Activated T-cell treated with anti-CD3 and anti-CD28 coated beads for 24 hours (primary cell): ENCODE measurements around the gene ANKRD29.

Source experiments
- DNase-seq: peaks from one replicate; pipeline ENCODE4 v3.0.0-alpha.2; 2020; ENCODE audit warnings: low read depth

Gene ANKRD29, protein sequence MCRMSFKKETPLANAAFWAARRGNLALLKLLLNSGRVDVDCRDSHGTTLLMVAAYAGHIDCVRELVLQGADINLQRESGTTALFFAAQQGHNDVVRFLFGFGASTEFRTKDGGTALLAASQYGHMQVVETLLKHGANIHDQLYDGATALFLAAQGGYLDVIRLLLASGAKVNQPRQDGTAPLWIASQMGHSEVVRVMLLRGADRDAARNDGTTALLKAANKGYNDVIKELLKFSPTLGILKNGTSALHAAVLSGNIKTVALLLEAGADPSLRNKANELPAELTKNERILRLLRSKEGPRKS

DNA sequence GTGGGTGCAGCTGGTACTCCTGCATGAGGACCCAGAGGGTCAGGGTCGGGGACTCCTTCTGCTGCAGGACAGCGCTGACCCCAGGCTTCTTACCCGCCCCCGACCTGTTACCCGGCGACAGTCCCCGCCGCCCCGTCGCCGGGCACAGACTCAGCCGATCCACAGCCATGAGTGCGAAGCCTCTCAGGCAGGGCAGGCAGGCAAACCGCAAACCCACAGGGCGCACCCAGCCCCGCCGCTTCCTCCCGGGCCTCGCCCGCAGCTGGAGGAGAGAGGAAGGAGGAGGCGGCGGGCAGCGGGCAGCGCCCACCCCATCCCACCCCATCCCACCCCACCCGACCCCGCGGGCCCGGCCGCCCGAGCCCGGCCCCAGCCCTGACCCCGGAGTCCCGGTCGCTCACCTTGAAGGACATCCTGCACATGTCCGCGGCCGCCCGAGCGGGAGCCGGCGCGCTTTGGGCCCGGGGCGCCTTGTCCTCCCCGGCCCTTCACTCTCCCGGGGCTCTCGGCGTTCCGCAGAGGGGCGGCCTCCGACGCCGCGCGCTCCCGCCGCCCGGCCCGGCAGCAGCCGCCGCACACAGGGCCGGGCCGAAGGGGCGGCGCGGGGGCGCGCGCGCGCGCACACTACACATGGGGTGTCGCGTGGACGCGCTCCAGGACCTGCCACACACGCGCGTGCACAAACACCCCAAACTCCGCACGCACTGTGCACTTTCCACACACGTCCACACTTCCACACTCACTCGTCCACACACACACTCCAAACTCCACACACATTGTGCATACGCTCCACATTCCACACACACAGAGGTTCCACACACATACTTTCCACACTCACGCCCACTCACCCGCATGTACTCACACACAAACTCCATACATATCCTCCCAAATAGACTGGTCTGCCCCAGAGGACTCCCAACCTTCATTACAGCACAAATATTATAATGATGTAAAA, at the start of gene ANKRD29:
Gene ANKRD29, minus strand, starts transcription at position 603 of the 955 bp plus-strand sequence. Its CDS starts 181 bp downstream, at position 422.
- peak; percentile 24 for DNase-seq

DNA sequence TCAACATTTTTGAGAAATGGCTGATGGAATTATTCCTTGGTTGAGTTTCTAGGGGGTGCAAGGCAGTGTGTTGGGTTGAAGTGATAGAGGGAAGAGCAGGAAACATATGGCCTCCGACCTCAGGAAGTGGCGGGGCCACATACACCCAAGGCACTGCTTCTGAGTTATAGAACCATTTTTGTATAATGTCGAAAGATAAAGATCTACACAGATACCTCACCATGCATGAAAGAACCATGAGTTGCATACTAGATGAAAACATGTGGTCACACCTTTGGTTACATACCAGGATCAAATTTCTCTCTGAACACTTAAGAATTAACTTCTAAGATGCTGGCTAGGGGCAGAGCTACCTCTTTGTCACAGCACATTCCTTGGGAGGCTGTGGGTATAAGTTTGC, 49.7 kb upstream of the ANKRD29 start:
- DNase-seq = no peak

DNA sequence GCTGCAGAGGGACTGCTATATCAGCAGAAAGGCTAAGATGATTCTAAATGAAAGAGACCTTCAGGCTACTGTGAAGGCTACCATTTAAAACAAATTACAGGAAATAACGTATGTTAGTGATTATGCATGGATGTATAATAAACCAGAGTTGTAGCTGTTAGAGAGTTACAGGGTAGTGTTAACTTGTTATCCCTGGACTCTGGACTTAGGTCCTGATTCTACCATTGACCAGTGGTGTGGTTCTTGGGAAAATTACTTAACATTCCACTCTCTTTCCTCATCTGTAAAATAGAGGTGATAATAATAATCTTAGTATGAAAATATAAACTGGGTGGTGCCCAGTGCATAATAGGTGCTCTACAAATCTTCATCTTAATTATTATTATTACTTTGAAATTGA, 48.7 kb upstream of the ANKRD29 start:
- no peak for DNase-seq

DNA sequence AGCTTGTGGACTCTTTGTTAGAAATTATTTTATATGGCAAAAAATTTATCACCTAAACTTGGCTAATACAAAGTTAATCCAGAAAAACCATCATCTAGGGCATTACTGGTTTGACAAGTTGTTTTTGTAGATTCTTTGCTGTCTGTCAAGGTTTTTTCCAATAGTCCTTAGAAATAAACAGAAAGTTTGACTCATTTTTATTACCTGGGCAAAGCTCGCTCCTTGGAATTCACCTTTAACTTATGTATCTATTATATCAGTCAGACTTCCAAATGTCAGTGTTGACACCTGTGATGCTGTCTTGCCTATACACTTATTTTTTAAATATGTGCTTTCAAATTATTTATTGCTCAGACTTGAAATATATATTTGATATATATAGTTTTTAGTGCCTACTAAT, 48.2 kb upstream of the ANKRD29 start:
- no peak for DNase-seq

DNA sequence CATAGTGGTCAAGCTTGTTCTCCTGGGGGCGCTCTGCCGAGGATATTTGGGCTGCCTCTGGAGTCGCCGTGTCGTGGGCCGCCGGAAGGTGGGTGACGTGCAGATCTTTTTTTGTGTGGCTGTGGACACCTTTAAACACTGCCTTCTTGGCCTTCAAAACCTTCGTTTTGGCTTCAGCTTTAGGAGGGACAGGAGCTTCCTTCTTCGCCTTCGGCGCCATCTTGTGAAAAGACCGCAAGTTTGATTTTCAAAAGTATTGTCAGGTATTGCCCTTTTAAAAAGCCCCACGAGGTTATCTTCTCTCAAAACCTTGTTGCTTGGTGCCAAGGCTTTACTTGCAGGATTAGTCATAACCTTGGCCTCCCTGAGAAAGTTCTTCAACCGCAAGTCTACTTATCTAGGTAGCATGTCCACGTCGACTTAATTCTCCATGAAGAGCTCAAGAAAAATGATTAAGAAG, 47.4 kb upstream of the ANKRD29 start:
- DNase-seq = no peak

DNA sequence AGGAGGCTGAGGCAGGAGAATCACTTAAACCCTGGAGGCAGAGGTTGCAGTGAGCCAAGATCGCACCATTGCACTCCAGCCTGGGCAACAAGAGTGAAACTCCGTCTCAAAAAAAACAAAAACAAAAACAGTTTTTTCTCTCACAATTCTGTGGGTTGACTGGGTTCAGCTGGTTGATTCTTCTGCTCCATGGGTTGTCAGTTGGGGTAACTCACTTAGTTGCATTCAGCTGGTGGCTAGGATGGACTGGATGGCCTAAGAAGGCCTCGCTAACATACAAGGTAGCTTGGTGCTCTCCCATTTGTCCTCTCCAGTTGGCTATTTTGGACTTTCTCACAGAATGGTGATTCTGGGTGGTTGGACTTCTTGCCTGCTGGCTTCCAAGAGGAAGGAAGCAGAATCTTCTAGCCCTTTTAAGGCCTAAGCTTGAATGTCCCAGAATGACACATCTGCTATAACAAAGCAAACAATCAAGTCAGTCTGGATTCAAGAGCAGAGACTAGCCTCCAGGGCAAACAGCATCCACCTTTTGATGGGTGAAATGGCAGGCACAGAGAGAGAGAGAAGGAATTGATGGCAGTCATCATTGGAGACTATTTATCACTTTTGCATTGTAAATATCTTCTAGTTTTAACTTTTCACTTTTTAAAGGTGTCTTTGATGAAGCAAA, 44.4 kb upstream of the ANKRD29 start:
- DNase-seq = no peak

DNA sequence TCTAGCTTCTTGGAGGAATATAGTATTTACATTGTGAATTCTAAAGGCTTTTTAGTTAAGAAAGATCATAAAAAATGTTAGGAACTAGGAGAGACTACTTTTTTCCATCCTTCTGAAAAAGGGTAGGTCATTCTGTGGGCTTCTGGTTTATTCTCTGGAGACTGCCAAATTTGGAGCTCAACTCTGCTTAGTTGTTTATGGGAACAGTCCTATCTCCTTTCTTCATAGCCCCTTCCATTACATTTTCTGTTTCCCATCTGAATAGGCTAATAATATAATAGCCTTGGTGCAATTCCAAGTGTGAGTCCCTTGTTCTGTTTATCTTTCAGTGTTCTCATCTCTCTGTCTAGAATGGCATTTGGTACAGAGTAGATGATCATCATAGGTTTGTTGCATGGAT, 42.1 kb upstream of the ANKRD29 start:
- DNase-seq = no peak

DNA sequence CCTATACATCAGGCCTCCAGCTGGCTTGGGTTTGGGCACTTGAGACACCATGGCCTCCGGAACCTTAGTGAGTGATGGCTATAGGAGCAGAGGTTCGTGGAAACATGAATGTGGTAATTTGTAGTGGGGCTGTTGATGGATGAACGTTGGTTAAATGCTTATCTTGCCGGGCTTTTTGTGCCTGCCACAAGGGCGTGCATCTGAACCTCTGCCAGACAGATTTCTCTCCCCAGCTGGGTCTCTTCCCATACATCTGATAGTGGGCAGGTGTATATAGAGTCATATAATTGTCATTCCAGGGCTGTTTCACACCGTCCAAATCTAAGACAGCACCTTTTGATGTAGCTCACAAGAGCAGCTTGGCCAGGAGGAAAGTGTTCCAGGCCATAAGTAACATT, 41.3 kb upstream of the ANKRD29 start:
- no peak for DNase-seq

DNA sequence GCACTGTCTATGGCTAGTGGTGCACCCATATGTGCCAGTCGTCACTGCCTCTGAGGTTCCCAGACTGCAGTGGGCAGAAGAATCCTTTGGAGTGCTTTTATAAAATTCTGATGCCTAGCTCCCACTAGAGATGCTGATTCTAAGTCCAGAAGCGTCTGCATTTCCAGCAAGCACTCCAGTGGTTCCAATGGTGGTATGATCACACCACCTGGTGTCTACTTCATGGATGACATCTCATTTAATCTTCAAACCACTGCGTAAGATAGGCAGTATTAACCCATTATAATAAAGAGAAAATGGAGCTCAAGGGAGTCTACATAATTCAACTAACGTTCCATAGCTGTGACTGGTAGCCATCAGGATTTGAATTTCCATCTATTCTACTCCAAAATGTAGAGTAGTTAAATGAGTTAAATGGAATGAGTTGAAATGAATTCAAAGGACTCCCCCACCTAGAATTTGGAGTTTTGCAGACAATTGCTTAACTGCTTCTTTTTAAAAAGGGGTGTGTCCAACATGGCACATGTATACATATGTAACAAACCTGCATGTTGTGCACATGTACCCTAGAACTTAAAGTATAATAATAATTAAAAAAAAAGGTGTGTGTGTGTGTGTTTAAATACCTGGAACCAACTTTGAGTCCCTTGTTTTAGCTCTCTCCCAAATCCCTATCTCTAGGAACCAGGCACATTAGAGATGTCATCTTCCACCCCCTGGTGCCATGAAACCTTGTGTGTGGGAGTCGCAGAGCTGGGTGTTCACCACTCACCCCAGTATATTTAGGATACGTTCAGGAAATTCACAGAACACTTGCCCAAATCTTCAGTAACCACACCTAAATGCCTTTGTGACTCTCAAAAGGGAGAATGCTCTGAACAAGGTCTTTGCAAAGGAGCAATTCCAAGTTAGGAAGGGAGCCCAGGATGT, 40.6 kb upstream of the ANKRD29 start:
- DNase-seq = no peak

DNA sequence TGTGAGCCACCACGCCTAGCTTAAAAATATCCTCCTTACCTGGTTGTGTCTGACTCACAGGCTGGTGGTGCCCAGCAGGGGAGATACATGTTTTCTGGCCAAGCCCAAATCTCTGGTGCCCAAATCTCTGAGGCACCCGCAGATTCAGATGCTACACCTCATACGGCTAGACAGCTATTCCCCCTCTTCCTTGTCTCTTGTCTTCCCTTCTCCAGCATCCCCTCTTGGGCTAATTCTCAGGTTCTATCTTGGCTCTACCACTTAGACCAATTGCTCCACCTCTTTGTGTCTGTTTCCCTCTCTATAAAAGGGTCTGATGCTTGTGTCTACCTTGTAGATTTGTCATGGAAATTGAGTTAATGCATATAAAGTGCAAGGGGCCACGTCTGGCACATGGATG, 39.9 kb upstream of the ANKRD29 start:
- no peak for DNase-seq

DNA sequence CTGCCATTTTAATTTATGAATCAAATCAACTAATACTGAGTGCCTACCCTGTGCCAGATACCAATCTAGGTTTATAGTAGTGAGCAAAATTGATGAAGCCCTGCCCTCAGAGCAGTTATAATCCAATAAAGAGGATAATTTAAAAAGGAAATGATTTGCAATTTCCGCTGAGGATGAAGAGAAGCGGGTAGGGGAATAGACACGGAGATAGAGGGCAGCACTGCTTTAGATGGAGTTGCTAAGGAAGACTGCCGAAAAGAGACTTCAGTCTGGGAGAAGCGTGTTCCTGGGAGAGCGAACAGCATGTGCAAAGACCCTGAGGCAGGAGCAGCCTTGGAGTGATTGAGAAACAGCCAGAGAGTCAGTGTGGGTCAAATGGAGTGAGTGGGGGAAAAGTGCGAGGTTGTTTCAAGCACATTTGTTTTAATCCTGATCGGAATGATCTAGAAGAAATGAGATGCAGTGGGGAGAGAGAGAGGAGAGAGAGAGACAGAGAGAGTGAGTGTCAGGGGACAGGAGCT, 38.9 kb upstream of the ANKRD29 start:
- DNase-seq = no peak

DNA sequence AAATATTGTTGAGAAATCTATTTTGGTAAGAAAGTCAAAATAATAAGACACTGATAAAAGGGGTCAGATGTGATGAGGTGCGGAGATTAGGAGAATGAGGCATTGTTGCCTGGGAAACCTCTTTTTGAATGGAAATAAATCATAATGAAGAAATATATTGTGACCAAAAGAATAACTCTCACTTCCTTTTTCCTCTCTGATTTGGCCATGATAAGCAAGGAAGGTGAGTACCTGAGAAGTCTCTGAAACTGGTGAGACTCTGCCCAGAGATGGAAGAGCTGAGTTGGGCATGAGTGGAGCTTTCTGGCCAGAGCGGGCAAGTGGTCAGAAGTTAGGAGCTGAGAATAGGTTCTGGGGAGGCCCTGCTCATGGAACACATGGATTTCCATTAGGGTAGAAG, 38.3 kb upstream of the ANKRD29 start:
- DNase-seq = no peak

DNA sequence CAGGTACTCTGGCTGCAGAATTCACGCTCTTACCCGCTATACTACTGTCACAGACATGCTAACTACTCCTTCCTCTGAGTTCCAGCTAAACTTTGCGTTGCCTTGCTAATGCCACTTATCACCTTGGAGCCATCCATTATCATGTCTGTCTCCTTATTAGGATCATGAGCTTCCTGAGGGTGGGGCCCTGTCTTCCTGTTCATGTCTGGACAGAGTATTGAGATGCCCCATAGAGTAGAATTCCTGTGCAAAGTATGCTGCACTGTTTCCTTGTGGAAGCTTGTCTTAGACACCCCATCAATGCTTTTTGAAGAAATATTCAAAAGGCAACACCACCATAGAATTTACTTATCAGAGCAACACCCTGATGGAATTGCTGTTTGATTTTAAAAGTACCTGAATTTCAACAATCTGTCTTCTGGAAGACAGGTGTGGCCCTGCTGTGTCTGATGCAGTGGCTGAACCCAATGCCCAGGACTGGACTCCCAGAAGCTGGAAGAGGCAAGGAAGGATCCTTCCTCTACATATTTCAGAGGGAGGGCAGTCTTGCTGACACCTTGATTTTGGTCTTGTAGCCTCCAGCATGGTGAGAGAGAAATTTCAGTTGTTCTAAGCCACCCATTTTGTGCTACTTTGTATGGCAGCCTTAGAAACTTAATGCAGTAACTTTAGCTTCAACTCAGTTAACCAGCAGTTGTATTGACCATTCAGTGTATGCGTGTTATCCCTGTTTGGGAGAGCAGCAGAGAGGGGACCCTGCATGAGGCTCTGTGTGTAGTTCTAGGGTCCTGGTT, 32.1 kb upstream of the ANKRD29 start:
- no peak for DNase-seq

DNA sequence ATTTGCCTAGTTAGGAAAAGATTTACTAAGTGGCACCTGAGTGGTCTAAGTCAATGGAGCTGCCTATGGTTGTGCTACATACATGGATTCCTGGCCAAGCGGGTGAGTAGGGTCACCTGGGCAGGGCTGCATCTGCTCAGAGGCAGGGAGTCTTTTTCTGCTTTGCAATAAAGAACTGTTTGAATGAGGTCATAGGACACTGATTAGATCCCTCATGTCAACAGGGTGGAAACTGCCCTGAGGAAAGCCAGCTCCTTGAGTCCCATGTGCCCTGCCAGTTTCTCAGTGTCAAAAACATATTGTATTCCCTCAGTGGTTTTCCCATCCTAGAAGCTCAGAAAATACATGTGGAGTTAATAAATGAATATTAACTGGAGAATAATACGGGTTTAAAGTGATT, 31.1 kb upstream of the ANKRD29 start:
- DNase-seq = no peak

DNA sequence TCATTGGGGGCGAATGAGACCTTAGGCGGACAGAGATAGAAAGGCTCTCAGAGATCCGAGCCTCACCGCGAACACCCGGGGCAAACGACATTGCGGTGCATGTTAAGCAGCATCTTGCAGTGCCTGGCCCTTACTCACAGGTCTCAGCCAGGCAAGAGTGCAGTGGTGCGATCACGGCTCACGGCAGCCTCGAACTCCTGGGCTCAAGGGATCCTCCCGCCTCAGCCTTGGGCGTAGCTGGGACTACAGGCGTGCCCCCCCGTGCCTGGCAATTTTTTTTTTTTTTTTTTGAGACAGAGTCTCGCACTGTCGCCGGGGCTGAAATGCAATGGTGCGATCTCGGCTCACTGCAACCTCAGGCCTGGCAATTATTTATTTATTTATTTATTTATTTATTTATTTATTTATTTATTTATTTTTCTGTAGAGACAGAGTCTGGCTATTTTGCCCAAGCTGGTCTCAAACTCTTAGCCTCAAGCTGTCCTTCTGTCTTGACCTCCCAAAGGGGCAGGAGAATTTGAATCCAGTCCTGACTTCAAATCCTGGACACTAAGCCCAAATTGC, 27.9 kb upstream of the ANKRD29 start:
- no peak for DNase-seq

DNA sequence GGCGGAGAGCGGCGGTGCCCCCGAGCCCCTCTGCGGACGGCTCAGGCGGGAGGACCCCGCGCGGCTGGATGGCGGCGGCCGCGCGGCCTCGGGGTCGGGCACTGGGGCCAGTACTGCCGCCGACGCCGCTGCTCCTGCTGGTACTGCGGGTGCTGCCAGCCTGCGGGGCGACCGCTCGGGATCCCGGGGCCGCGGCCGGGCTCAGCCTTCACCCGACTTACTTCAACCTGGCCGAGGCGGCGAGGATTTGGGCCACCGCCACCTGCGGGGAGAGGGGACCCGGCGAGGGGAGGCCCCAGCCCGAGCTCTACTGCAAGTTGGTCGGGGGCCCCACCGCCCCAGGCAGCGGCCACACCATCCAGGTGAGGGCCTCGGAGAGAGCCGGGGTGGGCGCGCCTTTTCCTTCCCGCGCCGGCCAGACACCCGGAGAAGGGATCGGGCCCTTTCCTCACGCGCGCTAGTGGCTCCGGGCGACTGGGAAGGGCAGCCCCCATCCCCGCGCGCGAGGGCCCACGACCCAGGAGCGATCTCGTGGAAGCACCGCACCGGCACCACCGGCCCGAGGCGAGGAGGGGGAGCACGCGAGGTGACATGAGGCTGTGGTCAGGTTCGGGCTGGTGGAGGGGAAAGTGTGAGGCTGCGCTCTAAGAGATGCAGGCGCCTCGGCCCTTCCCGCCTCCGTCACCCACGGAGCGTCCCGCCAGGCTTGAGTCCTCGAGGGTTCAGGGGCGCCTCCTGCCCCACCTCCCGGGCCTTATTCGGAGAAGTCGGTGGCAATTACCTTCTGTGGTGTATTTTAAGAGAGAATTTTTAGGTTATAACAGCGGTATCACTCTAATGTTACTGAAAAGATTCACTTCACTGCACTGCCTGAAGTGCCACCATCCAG, 27.1 kb upstream of the ANKRD29 start:
- no peak for DNase-seq

DNA sequence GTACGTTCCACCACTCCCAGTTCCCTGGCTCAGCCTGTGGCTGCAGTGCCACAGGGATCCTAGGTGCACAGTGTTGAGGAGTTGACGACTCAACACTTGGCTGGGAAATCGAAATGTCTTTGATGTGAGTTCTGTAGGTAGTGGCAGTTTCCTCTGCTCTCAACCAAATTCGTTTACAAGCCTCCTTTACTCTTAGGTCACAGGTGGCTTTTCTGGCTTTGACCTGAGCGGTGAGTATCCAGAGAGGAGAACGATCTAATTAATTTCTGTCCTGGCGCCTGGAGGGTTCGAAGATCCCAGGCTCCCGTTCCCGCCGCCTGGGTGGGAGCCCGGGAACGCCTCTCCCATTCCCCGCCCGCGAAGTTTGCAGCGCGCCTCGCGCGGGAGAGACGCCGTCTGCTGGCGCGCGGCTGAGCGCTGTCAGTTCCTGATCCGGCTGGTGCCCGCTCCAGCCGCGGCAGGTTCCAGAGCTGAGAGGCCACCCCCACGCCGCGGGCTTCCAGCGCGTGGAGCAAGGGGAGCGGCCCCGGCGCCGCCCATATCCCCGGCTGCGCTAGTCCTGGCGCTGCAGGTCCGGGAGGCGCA, 26.4 kb upstream of the ANKRD29 start, which contains the start of gene LAMA3:
Gene LAMA3, plus strand, starts transcription at position 423 of the 585 bp plus-strand sequence. CDS start 231 bp downstream, outside the sequence.
- DNase-seq = no peak

DNA sequence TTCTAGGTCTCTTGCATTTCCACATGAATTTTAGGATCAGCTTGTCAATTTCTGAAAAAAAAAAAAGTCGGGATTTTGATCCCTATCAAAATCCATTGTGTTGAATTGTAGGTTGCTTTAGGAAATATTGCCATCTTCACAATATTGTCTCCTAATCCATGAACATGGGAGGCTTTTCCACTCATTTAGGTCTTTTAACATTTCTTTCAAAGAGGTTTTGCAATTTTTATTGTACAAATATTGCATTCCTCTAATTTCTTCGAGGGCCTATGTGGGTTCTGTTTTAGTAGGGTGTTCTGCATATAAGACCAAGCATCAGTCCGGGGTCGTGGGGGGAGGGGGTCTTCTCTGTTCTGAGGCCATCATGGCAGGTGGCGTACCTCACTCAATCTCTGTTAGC, 25.8 kb upstream of the ANKRD29 start:
- no peak for DNase-seq
